ENCODE results near the gene SOD2. TPM values are rescaled to one million over a fixed set of nuclear protein-coding genes. Genes with fewer than 3 reads are reported as not detected.

SOD2 gene
- total and polyA plus RNA-seq, 12 donors = 129 to 3,032 (median 386) TPM

GRCh38 chr6:159728531-159728964 is 35.5 kb upstream of the SOD2 start:
- TF ChIP-seq POLR2A (IDR thresholded peaks at IDR 0.05) = no peak
- no peak for TF ChIP-seq CTCF (IDR thresholded peaks at IDR 0.05)
- no peaks in the 10 kb centered on the region for H3K36me3 ChIP-seq (replicated peaks in 1 of 2)
- H3K27ac ChIP-seq = peak overlapping the region; percentile 90 to 100 (median 99)
- intact Hi-C loops (cut with DNase I) = loop anchor here in 1 of 2 donors (5.0 kb wide), 1 partner anchor 36 kb away; the partner anchor contains the start of gene SOD2
- H3K9me3 ChIP-seq (replicated peaks in 1 of 3) = no peaks in the 10 kb centered on the region
- DNase-seq = no peak
- WGBS, 4 donors = 1 to 2% (median 1%) methylated on average over 9 of the region's 9 CpGs
- peak overlapping the region in 3 of 4 donors; percentile 66 to 100 (median 81) for H3K4me3 ChIP-seq
- peaks cover 26 to 53% of the 10 kb centered on the region in 2 donors for H3K4me1 ChIP-seq (replicated peaks in 1 of 2)
- H3K27me3 ChIP-seq = no peaks in the 10 kb centered on the region

GRCh38 chr6:159727717-159728445 is 34.8 kb upstream of the SOD2 start:
- peak in 3 of 7 donors; percentile 41 to 60 (median 58) for DNase-seq
- Histone ChIP-seq H3K27me3 (no peaks in the 10 kb centered on the region), H3K9me3 (replicated peaks in 1 of 3) (no peaks in the 10 kb centered on the region), H3K27ac (peak overlapping the region; percentile 90 to 100 (median 99)), H3K36me3 (replicated peaks in 1 of 2) (no peaks in the 10 kb centered on the region), H3K4me1 (replicated peaks in 1 of 2) (peaks cover 26 to 53% of the 10 kb centered on the region in 2 donors), H3K4me3 (peak overlapping the region; percentile 26 to 100 (median 74))
- intact Hi-C loops (cut with DNase I) = loop anchor here in 1 of 2 donors (5.0 kb wide), 1 partner anchor 36 kb away; the partner anchor contains the start of gene SOD2
- TF ChIP-seq POLR2A (IDR thresholded peaks at IDR 0.05) (no peak), CTCF (IDR thresholded peaks at IDR 0.05) (peak in 2 of 6 experiments; percentile 2 to 11)
- 0 to 1% (median 0%) methylated on average over 11 to 44 of the region's 44 CpGs for WGBS, 4 donors

- H3K9me3 ChIP-seq (replicated peaks in 1 of 3) = no peaks in the 10 kb centered on the region
- no peaks in the 10 kb centered on the region for H3K27me3 ChIP-seq
- H3K4me1 ChIP-seq (replicated peaks in 1 of 2) = peaks cover 26 to 51% of the 10 kb centered on the region in 2 donors
- no peaks in the 10 kb centered on the region for H3K36me3 ChIP-seq (replicated peaks in 1 of 2)
- 0 to 1% (median 0%) methylated on average over 1 to 93 of the region's 93 CpGs for WGBS, 4 donors
- intact Hi-C loops (cut with DNase I) = loop anchor here in 1 of 2 donors (5.0 kb wide), 1 partner anchor 35 kb away; the partner anchor contains the start of gene SOD2
- peak; percentile 96 to 98 (median 97) for DNase-seq
- peak within 1 kb of the TSS; percentile 97 to 100 (median 99) for H3K27ac ChIP-seq
- H3K4me3 ChIP-seq = peak within 1 kb of the TSS; percentile 41 to 100 (median 76)
- TF ChIP-seq POLR2A (IDR thresholded peaks at IDR 0.05) (peak; percentile 83 to 86), CTCF (IDR thresholded peaks at IDR 0.05) (no peak)
Measured at GRCh38 chr6:159726918-159727716, 34.1 kb upstream of the SOD2 start, which contains the start of gene WTAP. Gene WTAP, plus strand, starts transcription at chr6:159727506. Its CDS starts 8,760 bp downstream, at chr6:159736266.
